ENCODE results near the gene RPS10. TPM values are rescaled to one million over a fixed set of nuclear protein-coding genes. Genes with fewer than 3 reads are reported as not detected.

The RPS10 gene
- total RNA-seq, 1 experiment from 2014 or later, result 2,049 TPM

- no peaks in the 10 kb centered on the region for H3K9me3 Mint-ChIP-seq (ENCODE audit: low read depth, unreplicated experiment)
- CTCF ChIA-PET, result no interaction called here
- H3K4me3 Mint-ChIP-seq (ENCODE audit: low read depth, unreplicated experiment), result no peak overlapping the region
Observed at GRCh38 chr6:34369385-34369784, 56.5 kb downstream of the RPS10 start.

More at GRCh38 chr6:34369385-34369784, 56.5 kb downstream of the RPS10 start:
- DNase-seq, result no peak
- no peak for TF ChIP-seq CTCF (IDR thresholded peaks at IDR 0.05; ENCODE audit: unreplicated experiment)
- intact Hi-C loops (cut with micrococcal nuclease; ENCODE audit: unreplicated experiment), result no loop called here
- H3K36me3 Mint-ChIP-seq (ENCODE audit: insufficient read depth, unreplicated experiment), result peaks cover 5% of the 10 kb centered on the region
- no peaks in the 10 kb centered on the region for H3K27me3 Mint-ChIP-seq (ENCODE audit: unreplicated experiment)
- BruUV-seq (replicated peaks), result no TSS peak
- H3K4me1 Mint-ChIP-seq (ENCODE audit: low read depth, unreplicated experiment), result peaks cover 17% of the 10 kb centered on the region
- no peak overlapping the region for H3K27ac Mint-ChIP-seq (ENCODE audit: unreplicated experiment)

Other genes starting within 250 kb of the RPS10 start
- 1,138 and 1,378 TPM in 2 replicates for gene HMGA1, start 189.2 kb downstream of the RPS10 start, total RNA-seq (2022)
- 59.2 and 68.6 TPM in 2 replicates for gene SMIM29, start 177.1 kb downstream of the RPS10 start, total RNA-seq (2022)
- gene NUDT3, start 33.4 kb downstream of the RPS10 start, total RNA-seq (2022), result 43.9 and 48.4 TPM in 2 replicates
- gene PACSIN1, start 40.0 kb upstream of the RPS10 start, total RNA-seq (2022), result 0.26 and 0.69 TPM in 2 replicates
- 6.3 and 7.9 TPM in 2 replicates for gene SPDEF, start 130.3 kb upstream of the RPS10 start, total RNA-seq (2022)

Measured in Calu3 (cell line).